ENCODE data around the gene PPP1R14C. TPM values are rescaled to one million over a fixed set of nuclear protein-coding genes. Genes with fewer than 3 reads are reported as not detected.
A peak's percentile ranks its signal among the peaks of the same experiment; 100 is the strongest.

The PPP1R14C gene
- polyA plus RNA-seq, 2 donors = 7.8 to 12.4 TPM

DNA sequence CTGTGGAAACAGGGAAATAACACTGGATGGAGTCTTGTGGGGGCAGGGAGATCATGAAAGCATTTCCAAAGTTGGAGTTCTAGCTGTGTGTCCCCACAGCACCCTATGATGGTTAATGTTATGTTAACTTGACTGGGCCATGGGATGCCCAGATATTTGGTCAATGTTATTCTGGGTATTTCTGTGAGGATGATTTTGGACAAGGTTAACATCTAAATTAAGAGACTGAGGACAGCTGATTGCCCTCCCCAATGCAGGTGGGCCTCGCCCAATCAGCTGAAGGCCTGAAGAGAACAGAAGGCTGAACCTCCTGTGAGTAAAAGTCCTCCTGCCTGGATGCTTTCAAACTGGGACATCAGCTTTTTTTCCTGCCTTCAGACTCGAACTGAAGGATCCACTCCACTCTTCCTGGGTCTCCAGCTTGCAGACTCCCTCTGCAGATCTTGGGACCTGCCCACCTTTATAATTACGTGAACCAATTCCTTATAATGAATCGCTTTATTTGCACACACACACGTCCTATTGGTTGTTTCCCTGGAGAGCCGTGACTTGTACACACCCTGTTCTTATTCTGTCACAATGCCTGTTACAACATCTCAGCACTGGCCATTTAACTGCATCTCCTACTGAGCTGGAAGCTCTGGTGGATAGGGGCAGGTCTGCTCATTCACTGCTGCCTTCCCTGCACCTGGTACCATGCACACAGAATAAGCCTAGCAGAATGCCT, 126.4 kb downstream of the PPP1R14C start:
- Histone ChIP-seq H3K27me3 (ENCODE audit: control insufficient read depth in 1 of 2, insufficient read depth in 2 of 2, low read length in 2 of 2) (no peaks in the 10 kb centered on the region), H3K9me3 (ENCODE audit: control insufficient read depth in 2 of 2, insufficient read depth in 1 of 2, low read depth in 1 of 2, low read length in 1 of 2) (no peaks in the 10 kb centered on the region), H3K4me1 (ENCODE audit: control insufficient read depth in 2 of 2, insufficient read depth in 2 of 2, low read length in 1 of 2) (peaks cover 0 to 4% of the 10 kb centered on the region in 2 donors), H3K4me3 (ENCODE audit: low read depth in 1 of 2, low read length in 2 of 2) (no peak overlapping the region), H3K36me3 (ENCODE audit: control insufficient read depth in 2 of 2, insufficient read depth in 2 of 2, low read length in 1 of 2) (no peaks in the 10 kb centered on the region), H3K27ac (ENCODE audit: low read depth in 2 of 2, low read length in 1 of 2) (peak overlapping the region in 1 of 2 donors; percentile 61)
- 65 to 75% methylated on average over 6 of the region's 6 CpGs for WGBS, 2 donors

GRCh38 chr6:150269857-150270223, 127.0 kb downstream of the PPP1R14C start:
- Histone ChIP-seq H3K4me1 (ENCODE audit: control insufficient read depth in 2 of 2, insufficient read depth in 2 of 2, low read length in 1 of 2) (peaks cover 0 to 4% of the 10 kb centered on the region in 2 donors), H3K27ac (ENCODE audit: low read depth in 2 of 2, low read length in 1 of 2) (peak overlapping the region in 1 of 2 donors; percentile 61), H3K36me3 (ENCODE audit: control insufficient read depth in 2 of 2, insufficient read depth in 2 of 2, low read length in 1 of 2) (no peaks in the 10 kb centered on the region), H3K4me3 (ENCODE audit: low read depth in 1 of 2, low read length in 2 of 2) (no peak overlapping the region), H3K9me3 (ENCODE audit: control insufficient read depth in 2 of 2, insufficient read depth in 1 of 2, low read depth in 1 of 2, low read length in 1 of 2) (no peaks in the 10 kb centered on the region), H3K27me3 (ENCODE audit: control insufficient read depth in 1 of 2, insufficient read depth in 2 of 2, low read length in 2 of 2) (no peaks in the 10 kb centered on the region)
- 49 to 52% methylated on average over 4 of the region's 4 CpGs for WGBS, 2 donors

DNA sequence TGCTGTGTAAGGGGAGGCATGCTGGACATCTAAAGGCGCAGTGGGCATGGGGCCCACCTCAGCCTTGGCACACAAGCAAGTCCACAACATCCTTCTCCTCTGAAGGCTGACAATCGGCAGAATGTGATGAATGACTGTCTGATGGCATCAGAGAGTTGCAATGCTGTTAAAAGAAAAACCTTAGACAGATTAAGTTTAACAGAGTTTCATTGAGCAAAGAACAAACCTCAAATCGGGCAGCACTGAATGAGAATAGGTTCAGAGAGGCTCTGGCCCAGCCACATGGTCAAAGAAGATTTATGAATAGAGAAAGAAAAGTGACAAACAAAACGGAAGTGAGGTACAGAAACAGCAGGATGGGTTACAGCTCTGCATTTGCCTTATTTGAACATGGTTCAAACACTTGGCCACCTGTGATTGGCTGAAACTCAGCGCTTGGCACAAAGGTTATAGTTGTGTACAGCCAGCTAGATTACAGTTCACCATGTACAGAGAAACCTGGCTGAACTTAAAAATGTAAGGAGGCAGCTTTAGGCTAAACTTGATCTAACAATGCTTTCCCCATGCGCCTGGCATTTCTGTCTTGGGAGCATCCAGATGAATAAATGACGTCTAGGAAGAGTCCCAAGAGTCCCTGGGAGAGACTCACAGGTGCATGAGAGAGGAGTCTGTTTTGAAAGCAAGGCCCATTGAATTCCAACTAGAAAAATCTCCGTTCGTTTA, 127.6 kb downstream of the PPP1R14C start:
- Histone ChIP-seq H3K9me3 (ENCODE audit: control insufficient read depth in 2 of 2, insufficient read depth in 1 of 2, low read depth in 1 of 2, low read length in 1 of 2) (no peaks in the 10 kb centered on the region), H3K27ac (ENCODE audit: low read depth in 2 of 2, low read length in 1 of 2) (no peak overlapping the region), H3K36me3 (ENCODE audit: control insufficient read depth in 2 of 2, insufficient read depth in 2 of 2, low read length in 1 of 2) (no peaks in the 10 kb centered on the region), H3K4me1 (ENCODE audit: control insufficient read depth in 2 of 2, insufficient read depth in 2 of 2, low read length in 1 of 2) (peaks cover 0 to 4% of the 10 kb centered on the region in 2 donors), H3K4me3 (ENCODE audit: low read depth in 1 of 2, low read length in 2 of 2) (no peak overlapping the region), H3K27me3 (ENCODE audit: control insufficient read depth in 1 of 2, insufficient read depth in 2 of 2, low read length in 2 of 2) (no peaks in the 10 kb centered on the region)
- 80 to 84% methylated on average over 9 of the region's 9 CpGs for WGBS, 2 donors

DNA sequence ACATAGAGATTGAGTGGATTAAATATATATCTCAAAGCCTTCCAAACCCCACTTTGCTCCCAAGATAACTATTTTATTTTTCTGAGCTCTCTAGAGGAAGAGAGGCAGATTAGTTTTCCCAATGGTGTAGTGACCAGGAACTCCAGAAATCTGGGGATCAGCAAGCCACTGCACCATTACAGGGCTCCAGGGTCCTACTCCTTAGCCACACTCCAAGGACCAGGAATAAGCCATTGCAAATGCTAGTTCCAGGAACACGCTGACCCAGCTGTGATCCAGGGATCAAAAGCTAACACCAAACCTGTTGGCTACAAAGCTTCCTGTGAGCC, 128.3 kb downstream of the PPP1R14C start:
- H3K36me3 ChIP-seq (ENCODE audit: control insufficient read depth in 2 of 2, insufficient read depth in 2 of 2, low read length in 1 of 2) = no peaks in the 10 kb centered on the region
- no peak overlapping the region for H3K27ac ChIP-seq (ENCODE audit: low read depth in 2 of 2, low read length in 1 of 2)
- H3K4me3 ChIP-seq (ENCODE audit: low read depth in 1 of 2, low read length in 2 of 2) = no peak overlapping the region
- peaks cover 0 to 4% of the 10 kb centered on the region in 2 donors for H3K4me1 ChIP-seq (ENCODE audit: control insufficient read depth in 2 of 2, insufficient read depth in 2 of 2, low read length in 1 of 2)
- WGBS, 2 donors = 89 to 90% methylated on average over 1 of the region's 1 CpG
- no peaks in the 10 kb centered on the region for H3K9me3 ChIP-seq (ENCODE audit: control insufficient read depth in 2 of 2, insufficient read depth in 1 of 2, low read depth in 1 of 2, low read length in 1 of 2)
- H3K27me3 ChIP-seq (ENCODE audit: control insufficient read depth in 1 of 2, insufficient read depth in 2 of 2, low read length in 2 of 2) = no peaks in the 10 kb centered on the region

GRCh38 chr6:150271501-150272263, 128.8 kb downstream of the PPP1R14C start:
- WGBS, 2 donors = 72 to 84% methylated on average over 6 of the region's 6 CpGs
- Histone ChIP-seq H3K9me3 (ENCODE audit: control insufficient read depth in 2 of 2, insufficient read depth in 1 of 2, low read depth in 1 of 2, low read length in 1 of 2) (no peaks in the 10 kb centered on the region), H3K4me3 (ENCODE audit: low read depth in 1 of 2, low read length in 2 of 2) (no peak overlapping the region), H3K36me3 (ENCODE audit: control insufficient read depth in 2 of 2, insufficient read depth in 2 of 2, low read length in 1 of 2) (no peaks in the 10 kb centered on the region), H3K27ac (ENCODE audit: low read depth in 2 of 2, low read length in 1 of 2) (no peak overlapping the region), H3K27me3 (ENCODE audit: control insufficient read depth in 1 of 2, insufficient read depth in 2 of 2, low read length in 2 of 2) (no peaks in the 10 kb centered on the region), H3K4me1 (ENCODE audit: control insufficient read depth in 2 of 2, insufficient read depth in 2 of 2, low read length in 1 of 2) (peaks cover 0 to 4% of the 10 kb centered on the region in 2 donors)

GRCh38 chr6:150272264-150272975, 129.6 kb downstream of the PPP1R14C start:
- Histone ChIP-seq H3K27ac (ENCODE audit: low read depth in 2 of 2, low read length in 1 of 2) (peak overlapping the region in 1 of 2 donors; percentile 33), H3K4me1 (ENCODE audit: control insufficient read depth in 2 of 2, insufficient read depth in 2 of 2, low read length in 1 of 2) (peaks cover 0 to 4% of the 10 kb centered on the region in 2 donors), H3K27me3 (ENCODE audit: control insufficient read depth in 1 of 2, insufficient read depth in 2 of 2, low read length in 2 of 2) (no peaks in the 10 kb centered on the region), H3K36me3 (ENCODE audit: control insufficient read depth in 2 of 2, insufficient read depth in 2 of 2, low read length in 1 of 2) (no peaks in the 10 kb centered on the region), H3K9me3 (ENCODE audit: control insufficient read depth in 2 of 2, insufficient read depth in 1 of 2, low read depth in 1 of 2, low read length in 1 of 2) (no peaks in the 10 kb centered on the region), H3K4me3 (ENCODE audit: low read depth in 1 of 2, low read length in 2 of 2) (no peak overlapping the region)
- WGBS, 2 donors = 55 to 66% methylated on average over 7 of the region's 7 CpGs

- no peaks in the 10 kb centered on the region for H3K9me3 ChIP-seq (ENCODE audit: control insufficient read depth in 2 of 2, insufficient read depth in 1 of 2, low read depth in 1 of 2, low read length in 1 of 2)
- no peak overlapping the region for H3K4me3 ChIP-seq (ENCODE audit: low read depth in 1 of 2, low read length in 2 of 2)
- 55 to 68% methylated on average over 2 of the region's 2 CpGs for WGBS, 2 donors
- no peak overlapping the region for H3K27ac ChIP-seq (ENCODE audit: low read depth in 2 of 2, low read length in 1 of 2)
- no peaks in the 10 kb centered on the region for H3K27me3 ChIP-seq (ENCODE audit: control insufficient read depth in 1 of 2, insufficient read depth in 2 of 2, low read length in 2 of 2)
- H3K4me1 ChIP-seq (ENCODE audit: control insufficient read depth in 2 of 2, insufficient read depth in 2 of 2, low read length in 1 of 2) = peaks cover 0 to 4% of the 10 kb centered on the region in 2 donors
- no peaks in the 10 kb centered on the region for H3K36me3 ChIP-seq (ENCODE audit: control insufficient read depth in 2 of 2, insufficient read depth in 2 of 2, low read length in 1 of 2)
Measured at GRCh38 chr6:150272976-150273315, 130.1 kb downstream of the PPP1R14C start.

DNA sequence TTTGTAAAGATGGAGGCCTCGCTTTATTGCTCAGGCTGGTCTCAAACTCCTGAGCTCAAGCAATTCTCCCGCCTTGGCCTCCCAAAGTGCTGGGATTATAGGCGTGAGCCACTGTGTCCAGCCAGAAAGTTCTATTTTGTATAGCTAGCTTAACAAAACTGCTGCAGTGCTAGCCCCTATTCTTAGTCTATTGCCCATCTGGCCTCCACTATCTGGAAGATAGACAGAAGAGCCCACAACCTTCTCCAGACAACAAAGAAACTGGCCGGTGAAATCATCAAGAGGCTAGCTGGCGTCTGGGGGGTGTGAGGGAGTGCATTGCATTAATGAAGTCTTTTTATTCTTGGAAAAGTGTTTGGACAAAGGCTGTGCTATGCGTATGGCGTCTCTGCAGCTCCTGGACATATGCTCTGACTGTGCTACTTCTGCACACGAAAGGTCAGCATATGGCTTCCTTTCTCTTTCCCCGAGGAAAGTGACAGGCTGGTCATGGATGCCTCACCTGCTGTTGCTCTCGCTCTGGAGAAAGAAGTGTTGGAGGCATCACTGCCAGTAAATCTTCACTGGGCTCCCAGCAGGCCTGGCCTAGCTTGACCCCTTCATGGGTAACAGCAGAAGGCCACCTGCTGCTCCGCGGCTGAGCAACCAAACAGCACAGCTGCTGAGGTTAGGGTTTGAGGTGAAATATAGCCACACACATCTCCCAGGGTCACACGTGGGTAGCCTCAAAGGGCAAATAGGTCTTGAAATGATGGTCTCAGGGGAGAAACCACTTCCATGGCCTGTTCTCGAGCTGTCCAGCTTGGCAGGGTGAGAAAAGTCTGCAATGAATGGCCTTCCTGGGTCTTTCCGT, 130.8 kb downstream of the PPP1R14C start:
- Histone ChIP-seq H3K4me1 (ENCODE audit: control insufficient read depth in 2 of 2, insufficient read depth in 2 of 2, low read length in 1 of 2) (peaks cover 0 to 4% of the 10 kb centered on the region in 2 donors), H3K9me3 (ENCODE audit: control insufficient read depth in 2 of 2, insufficient read depth in 1 of 2, low read depth in 1 of 2, low read length in 1 of 2) (no peaks in the 10 kb centered on the region), H3K27ac (ENCODE audit: low read depth in 2 of 2, low read length in 1 of 2) (no peak overlapping the region), H3K4me3 (ENCODE audit: low read depth in 1 of 2, low read length in 2 of 2) (no peak overlapping the region), H3K27me3 (ENCODE audit: control insufficient read depth in 1 of 2, insufficient read depth in 2 of 2, low read length in 2 of 2) (no peaks in the 10 kb centered on the region), H3K36me3 (ENCODE audit: control insufficient read depth in 2 of 2, insufficient read depth in 2 of 2, low read length in 1 of 2) (no peaks in the 10 kb centered on the region)
- WGBS, 2 donors = 87 to 89% methylated on average over 15 of the region's 15 CpGs
